Bone marrow (tissue), 2 donors: ENCODE results near the gene SRSF2.
"Not testable (repeated sequence)": the region's sequence is repeated elsewhere in the genome, so short reads cannot be mapped to it uniquely, and the experiment has no call there.

Experiments used
- DNase-seq, 2 donors: peaks; one replicate each; lab custom pipeline; 2025; lab: John Stamatoyannopoulos, UW

SRSF2 gene

GRCh38 chr17:76720941-76721340 is 16.2 kb downstream of the SRSF2 start:
- DNase-seq: no peak

GRCh38 chr17:76720211-76720610 is 16.9 kb downstream of the SRSF2 start:
- no peak for DNase-seq

- DNase-seq: no peak
Measured at GRCh38 chr17:76718516-76718915, 18.6 kb downstream of the SRSF2 start.

GRCh38 chr17:76716839-76717215 is 20.3 kb downstream of the SRSF2 start:
- no peak for DNase-seq

- DNase-seq: peak in 1 of 2 donors; percentile 38
Measured at GRCh38 chr17:76716146-76716838, 20.8 kb downstream of the SRSF2 start.

- DNase-seq: no peak
Measured at GRCh38 chr17:76715496-76715830, 21.7 kb downstream of the SRSF2 start.

- peak; percentile 22 to 39 for DNase-seq
Measured at GRCh38 chr17:76714822-76715495, 22.2 kb downstream of the SRSF2 start.

- DNase-seq: no peak
Measured at GRCh38 chr17:76714336-76714735, 22.8 kb downstream of the SRSF2 start.

GRCh38 chr17:76713765-76714164 is 23.4 kb downstream of the SRSF2 start:
- DNase-seq: no peak

GRCh38 chr17:76712321-76712720 is 24.8 kb downstream of the SRSF2 start:
- DNase-seq: not testable (repeated sequence)

GRCh38 chr17:76710863-76711611 is 26.1 kb downstream of the SRSF2 start, which contains the start of gene MXRA7:
MXRA7 (minus strand) TSS chr17:76710965; CDS start chr17:76710946, 19 bp downstream.
- peak in 1 of 2 donors; percentile 19 for DNase-seq

- DNase-seq: not testable (repeated sequence)
Measured at GRCh38 chr17:76709951-76710862, 26.9 kb downstream of the SRSF2 start.

GRCh38 chr17:76709077-76709950 is 27.8 kb downstream of the SRSF2 start:
- DNase-seq: no peak

GRCh38 chr17:76707985-76708807 is 28.9 kb downstream of the SRSF2 start:
- DNase-seq: no peak

- no peak for DNase-seq
Measured at GRCh38 chr17:76706817-76707216, 30.3 kb downstream of the SRSF2 start.

- DNase-seq: no peak
Measured at GRCh38 chr17:76704805-76705204, 32.3 kb downstream of the SRSF2 start.

- DNase-seq: no peak
Measured at GRCh38 chr17:76702941-76703637, 34.0 kb downstream of the SRSF2 start.

- no peak for DNase-seq
Measured at GRCh38 chr17:76702076-76702475, 35.1 kb downstream of the SRSF2 start.

GRCh38 chr17:76701471-76701967 is 35.6 kb downstream of the SRSF2 start:
- no peak for DNase-seq
